ENCODE results near the gene ST6GALNAC4. TPM values are rescaled to one million over a fixed set of nuclear protein-coding genes. Genes with fewer than 3 reads are reported as not detected.

The ST6GALNAC4 gene
- total and polyA plus RNA-seq, 8 donors, result 3.7 to 33.6 (median 13.0) TPM

- peaks cover 55 to 90% (median 71%) of the 10 kb centered on the region in 4 donors for H3K4me1 ChIP-seq
- H3K27ac ChIP-seq, result peak overlapping the region; percentile 12 to 99 (median 94)
- H3K9me3 ChIP-seq, result no peaks in the 10 kb centered on the region
- H3K36me3 ChIP-seq, result peaks cover 0 to 7% (median 0%) of the 10 kb centered on the region in 4 donors
- 32 to 45% (median 43%) methylated on average over 10 to 11 of the region's 11 CpGs for WGBS, 5 donors
- no peaks in the 10 kb centered on the region for H3K27me3 ChIP-seq
- intact Hi-C loops (cut with DNase I; ENCODE audit: low total_unique reads), result no loop called here
- peak in 1 of 2 donors; percentile 61 for DNase-seq
- TF ChIP-seq EP300 (IDR thresholded peaks at IDR 0.05) (no peak), CTCF (IDR thresholded peaks at IDR 0.05) (no peak), POLR2AphosphoS5 (IDR thresholded peaks at IDR 0.05) (no peak), POLR2A (IDR thresholded peaks at IDR 0.05) (no peak)
- H3K4me3 ChIP-seq, result no peak overlapping the region
Observed at GRCh38 chr9:127960410-127961154, 43.7 kb upstream of the ST6GALNAC4 start.

- WGBS, 5 donors, result 85 to 92% (median 85%) methylated on average over 2 of the region's 2 CpGs
Observed at GRCh38 chr9:127959841-127960409, 43.1 kb upstream of the ST6GALNAC4 start.

GRCh38 chr9:127959398-127959797 lies 42.6 kb upstream of the ST6GALNAC4 start:
- H3K9me3 ChIP-seq, result no peaks in the 10 kb centered on the region
- H3K27me3 ChIP-seq, result no peaks in the 10 kb centered on the region
- peak overlapping the region in 4 of 5 donors; percentile 63 to 99 (median 96) for H3K27ac ChIP-seq
- H3K4me1 ChIP-seq, result peaks cover 58 to 90% (median 71%) of the 10 kb centered on the region in 4 donors
- H3K36me3 ChIP-seq, result peaks cover 0 to 7% (median 0%) of the 10 kb centered on the region in 4 donors
- DNase-seq, result no peak
- TF ChIP-seq POLR2AphosphoS5 (IDR thresholded peaks at IDR 0.05), result no peak
- TF ChIP-seq POLR2A (IDR thresholded peaks at IDR 0.05), result no peak
- TF ChIP-seq EP300 (IDR thresholded peaks at IDR 0.05), result no peak
- no peak for TF ChIP-seq CTCF (IDR thresholded peaks at IDR 0.05)
- no peak overlapping the region for H3K4me3 ChIP-seq
- 91 to 95% (median 93%) methylated on average over 4 of the region's 4 CpGs for WGBS, 5 donors
- intact Hi-C loops (cut with DNase I; ENCODE audit: low total_unique reads), result no loop called here

More at GRCh38 chr9:127959841-127960409, 43.1 kb upstream of the ST6GALNAC4 start:
- H3K36me3 ChIP-seq, result peaks cover 0 to 7% (median 0%) of the 10 kb centered on the region in 4 donors
- H3K4me1 ChIP-seq, result peaks cover 56 to 90% (median 71%) of the 10 kb centered on the region in 4 donors
- TF ChIP-seq CTCF (IDR thresholded peaks at IDR 0.05), result no peak
- no peak for TF ChIP-seq POLR2AphosphoS5 (IDR thresholded peaks at IDR 0.05)
- no peak for TF ChIP-seq EP300 (IDR thresholded peaks at IDR 0.05)
- no peak for TF ChIP-seq POLR2A (IDR thresholded peaks at IDR 0.05)
- no peaks in the 10 kb centered on the region for H3K27me3 ChIP-seq
- H3K27ac ChIP-seq, result peak overlapping the region; percentile 12 to 99 (median 94)
- no peaks in the 10 kb centered on the region for H3K9me3 ChIP-seq
- H3K4me3 ChIP-seq, result no peak overlapping the region
- DNase-seq, result no peak
- intact Hi-C loops (cut with DNase I; ENCODE audit: low total_unique reads), result no loop called here

GRCh38 chr9:127958728-127959127 lies 41.9 kb upstream of the ST6GALNAC4 start:
- peaks cover 0 to 7% (median 0%) of the 10 kb centered on the region in 4 donors for H3K36me3 ChIP-seq
- intact Hi-C loops (cut with DNase I; ENCODE audit: low total_unique reads), result no loop called here
- DNase-seq, result no peak
- H3K4me3 ChIP-seq, result no peak overlapping the region
- no peaks in the 10 kb centered on the region for H3K27me3 ChIP-seq
- WGBS, 5 donors, result 85 to 98% (median 97%) methylated on average over 1 of the region's 1 CpG
- peak overlapping the region in 1 of 5 donors; percentile 97 for H3K27ac ChIP-seq
- no peaks in the 10 kb centered on the region for H3K9me3 ChIP-seq
- no peak for TF ChIP-seq CTCF (IDR thresholded peaks at IDR 0.05)
- TF ChIP-seq POLR2AphosphoS5 (IDR thresholded peaks at IDR 0.05), result no peak
- TF ChIP-seq EP300 (IDR thresholded peaks at IDR 0.05), result no peak
- TF ChIP-seq POLR2A (IDR thresholded peaks at IDR 0.05), result no peak
- peaks cover 58 to 90% (median 71%) of the 10 kb centered on the region in 4 donors for H3K4me1 ChIP-seq

Data from stomach (tissue), 9 donors.